SKM-1 treated with dmso at 0.1 percent for 144 hours (cell line): ENCODE data around the gene SPEF2.
"Not testable (repeated sequence)": the region's sequence is repeated elsewhere in the genome, so short reads cannot be mapped to it uniquely, and the experiment has no call there.

Experiments used
- DNase-seq: peaks from one replicate; lab custom pipeline; 2025; ENCODE audit not compliant: unreplicated experiment; lab: John Stamatoyannopoulos, UW

The SPEF2 gene

DNA sequence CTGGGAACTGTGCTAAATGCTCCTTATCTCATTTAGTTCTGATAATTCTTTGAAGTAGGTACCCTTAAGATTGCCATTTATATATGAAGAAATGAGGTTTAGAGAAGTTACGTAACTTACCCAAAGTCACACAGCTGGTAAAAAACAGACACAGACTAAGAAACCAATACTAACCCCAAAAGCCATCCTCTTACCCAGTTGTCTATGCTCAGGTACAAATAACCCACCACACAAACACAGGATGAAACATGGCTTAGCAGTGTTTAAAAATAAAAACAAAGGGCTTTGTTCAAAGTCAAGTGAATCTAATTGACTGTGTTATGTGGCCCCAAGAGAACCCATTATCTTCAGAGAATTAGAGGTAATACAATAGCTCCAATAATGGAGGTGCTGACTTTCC is 202.0 kb downstream of the SPEF2 start:
- no peak for DNase-seq

- DNase-seq = peak; percentile 61
Measured at GRCh38 chr5:35820735-35821134, 203.1 kb downstream of the SPEF2 start.

- DNase-seq = no peak
Measured at GRCh38 chr5:35821513-35821912, 203.8 kb downstream of the SPEF2 start.

DNA sequence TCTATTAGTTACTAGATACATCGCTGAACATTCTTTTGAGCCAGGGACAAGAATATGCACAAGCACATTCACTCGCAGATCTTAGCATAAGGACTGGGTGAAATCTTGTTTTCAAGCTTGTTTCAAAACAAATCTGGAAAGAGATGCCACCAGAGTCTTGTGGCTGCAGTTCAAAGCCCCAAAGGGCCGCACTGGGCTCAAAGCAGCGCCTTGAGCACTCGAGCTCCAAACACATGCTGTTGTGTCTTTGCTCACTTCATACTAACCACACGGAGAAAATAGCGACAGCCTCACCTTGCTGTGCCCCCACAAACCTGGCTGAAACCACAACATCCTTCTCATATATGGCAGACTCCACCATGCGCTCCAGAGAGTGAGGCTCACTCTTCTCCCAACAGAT is 204.8 kb downstream of the SPEF2 start:
- DNase-seq = no peak

DNA sequence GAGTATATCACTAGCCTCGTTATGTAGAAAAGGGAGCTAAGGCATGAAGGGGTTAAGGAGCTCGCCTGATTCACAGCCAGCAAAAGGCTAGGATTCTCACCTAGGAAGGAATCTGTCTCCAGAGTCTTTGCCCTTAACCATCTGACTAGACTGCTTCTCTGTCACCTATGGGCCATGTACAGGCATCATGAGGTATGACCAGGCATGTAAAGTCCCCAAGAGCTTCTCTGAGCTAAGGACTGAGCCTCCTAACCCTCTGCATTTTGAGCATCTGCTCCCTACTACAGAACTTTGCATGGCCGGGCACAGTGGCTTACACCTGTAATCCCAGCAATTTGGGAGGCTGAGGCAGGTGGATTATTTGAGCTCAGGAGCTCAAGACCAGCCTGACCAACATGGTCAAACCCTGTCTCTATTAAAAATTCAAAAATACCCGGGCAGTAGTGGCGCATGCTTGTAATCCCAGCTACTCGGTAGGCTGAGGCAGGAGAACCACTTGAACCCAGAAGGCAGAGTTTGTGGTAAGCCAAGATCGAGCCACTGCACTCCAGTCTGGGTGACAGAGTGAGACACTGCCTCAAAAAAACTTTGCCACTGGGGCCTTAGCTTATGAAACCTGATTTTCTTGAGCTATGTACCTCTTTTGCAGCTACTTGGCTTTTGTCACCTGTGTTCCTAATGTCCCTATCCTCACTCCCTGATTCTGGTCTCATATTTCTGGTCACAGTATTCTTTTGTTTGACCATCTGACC is 205.9 kb downstream of the SPEF2 start:
- DNase-seq = no peak

GRCh38 chr5:35826056-35826455 is 208.4 kb downstream of the SPEF2 start:
- no peak for DNase-seq

GRCh38 chr5:35826554-35826953 is 208.9 kb downstream of the SPEF2 start:
- DNase-seq = no peak

DNA sequence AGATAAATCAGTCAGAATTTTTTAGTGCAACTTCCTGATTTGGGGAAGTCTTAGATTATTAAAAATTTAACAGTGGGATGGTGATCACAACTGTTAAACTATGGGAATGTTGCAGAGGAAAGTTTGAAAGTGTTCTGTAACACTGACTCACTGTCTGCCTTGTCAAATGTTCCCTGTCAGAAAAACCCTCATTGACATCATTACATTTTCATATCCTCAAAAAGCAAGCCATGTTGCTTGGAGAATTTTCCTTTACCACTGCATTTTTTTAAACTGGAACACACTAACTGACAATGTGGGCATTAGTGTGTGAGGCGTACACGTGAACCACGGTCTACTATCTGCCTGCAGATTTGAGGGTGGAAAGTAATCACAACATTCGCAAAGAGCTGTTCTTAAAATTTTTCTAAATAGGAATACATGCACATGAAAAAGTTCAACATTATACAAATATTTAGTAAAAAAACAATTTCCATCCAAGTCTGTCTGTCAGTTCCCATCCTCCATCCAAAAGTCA is 210.5 kb downstream of the SPEF2 start:
- DNase-seq = no peak

DNA sequence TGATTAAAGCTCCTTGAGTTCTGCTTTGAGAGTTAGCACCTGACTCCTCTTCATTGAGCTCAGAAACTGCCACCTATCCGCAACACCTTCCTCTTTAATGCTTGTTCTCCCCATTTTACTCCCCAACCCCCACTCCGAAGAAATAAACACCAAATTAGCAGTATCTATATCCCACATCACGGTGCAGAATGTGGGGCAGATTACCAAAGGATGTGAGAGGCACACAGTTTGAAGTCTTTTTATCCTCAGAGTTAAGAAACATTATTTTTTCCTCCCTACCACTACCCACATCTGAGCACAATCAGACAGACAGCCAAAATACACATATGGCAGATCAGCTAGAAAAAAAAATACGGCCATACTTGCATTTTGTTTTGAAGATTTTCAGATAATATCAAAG is 212.9 kb downstream of the SPEF2 start:
- no peak for DNase-seq

DNA sequence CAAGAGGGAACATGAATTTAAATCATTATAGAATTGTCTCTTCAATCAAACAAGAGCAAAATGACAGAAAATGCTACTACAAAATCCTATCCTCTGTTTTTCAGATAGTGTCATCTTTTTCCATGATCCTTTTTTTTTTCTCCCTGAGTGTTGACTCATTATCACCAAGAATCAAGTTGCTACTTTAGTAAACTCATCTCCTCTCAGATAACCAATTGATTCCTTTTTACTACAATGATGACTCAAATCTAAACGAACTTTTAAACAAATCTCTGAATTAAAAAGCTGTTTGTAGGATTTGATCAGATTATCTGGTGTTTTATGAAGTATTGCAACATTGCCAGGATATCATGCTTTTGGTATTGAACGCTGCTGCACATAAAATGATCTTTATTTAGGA is 215.1 kb downstream of the SPEF2 start:
- DNase-seq = no peak

- no peak for DNase-seq
Measured at GRCh38 chr5:35833224-35833623, 215.6 kb downstream of the SPEF2 start.

DNA sequence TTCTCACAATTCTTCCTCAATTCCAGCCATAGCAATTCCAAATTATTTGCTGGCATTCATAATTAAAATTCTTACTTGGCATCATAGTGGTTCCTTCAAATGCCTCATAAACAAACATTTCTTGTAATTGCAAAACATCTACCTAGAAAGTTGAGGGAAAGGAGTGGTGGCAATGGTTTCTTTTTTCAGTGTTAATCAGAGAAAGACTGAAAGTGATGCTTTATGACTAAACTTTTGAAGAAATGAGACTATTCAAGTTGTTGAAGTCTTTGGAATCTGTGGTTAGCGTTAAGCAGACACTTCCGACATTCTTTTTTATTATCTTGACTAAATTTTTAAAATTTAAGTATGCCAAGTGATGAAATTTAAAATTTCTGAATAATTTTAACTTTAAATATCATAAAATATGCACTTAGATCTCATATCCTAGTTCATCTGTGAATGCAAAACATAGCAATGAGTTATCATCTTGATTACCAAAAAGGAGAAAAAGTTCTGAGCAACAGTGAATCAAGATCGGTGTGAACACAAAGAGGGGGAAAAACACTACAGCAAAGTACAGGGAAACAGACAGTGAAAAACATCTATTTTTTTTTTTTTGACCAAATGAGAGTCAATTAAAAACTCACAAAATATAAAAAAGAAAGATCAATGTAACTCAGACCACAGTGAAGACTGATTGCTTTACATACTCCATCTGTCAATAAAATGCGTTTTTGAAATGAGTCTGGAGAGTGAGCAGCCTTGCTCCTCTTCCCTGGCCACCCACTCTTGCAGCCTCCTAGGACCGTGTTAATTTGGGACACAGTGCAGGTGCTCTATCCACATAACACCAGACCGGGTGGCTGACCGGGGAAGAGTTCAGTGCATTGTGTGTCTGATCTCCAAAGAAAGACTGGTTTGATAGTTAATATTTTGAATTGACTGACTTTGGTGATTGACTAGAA is 218.4 kb downstream of the SPEF2 start:
- no peak for DNase-seq

DNA sequence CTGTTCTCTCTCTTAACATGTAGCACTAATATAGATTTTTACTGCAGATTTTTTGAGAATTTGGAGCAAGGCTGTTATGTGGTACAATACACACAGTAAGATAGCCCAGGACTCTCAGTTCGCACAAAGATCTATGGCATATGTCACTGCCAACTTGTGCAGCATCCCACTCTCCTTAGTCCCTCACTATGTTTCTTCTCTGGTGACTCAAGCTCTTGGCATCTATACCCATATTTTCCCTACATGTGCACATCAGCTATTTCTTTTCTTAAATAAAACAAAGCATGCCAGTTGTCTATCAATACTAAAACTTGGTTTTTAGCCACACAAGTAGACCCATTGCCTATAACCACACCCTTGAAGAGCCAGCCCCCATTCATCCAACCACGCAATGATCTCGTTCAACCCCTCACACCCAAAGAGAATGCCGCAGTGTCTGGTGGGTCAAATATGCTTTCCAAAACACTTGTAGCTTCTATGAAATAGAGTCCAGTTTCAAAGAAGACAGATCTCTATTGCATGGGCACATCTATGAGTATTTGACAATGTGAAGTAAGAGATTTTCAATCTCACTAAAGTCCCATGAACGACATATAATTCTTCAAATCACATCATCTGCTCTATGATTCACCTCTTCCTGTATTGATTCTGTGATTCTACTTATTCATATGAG is 220.8 kb downstream of the SPEF2 start:
- DNase-seq = no peak

GRCh38 chr5:35842856-35843255 is 225.2 kb downstream of the SPEF2 start:
- no peak for DNase-seq

- DNase-seq = not testable (repeated sequence)
Measured at GRCh38 chr5:35845508-35845907, 227.8 kb downstream of the SPEF2 start.

DNA sequence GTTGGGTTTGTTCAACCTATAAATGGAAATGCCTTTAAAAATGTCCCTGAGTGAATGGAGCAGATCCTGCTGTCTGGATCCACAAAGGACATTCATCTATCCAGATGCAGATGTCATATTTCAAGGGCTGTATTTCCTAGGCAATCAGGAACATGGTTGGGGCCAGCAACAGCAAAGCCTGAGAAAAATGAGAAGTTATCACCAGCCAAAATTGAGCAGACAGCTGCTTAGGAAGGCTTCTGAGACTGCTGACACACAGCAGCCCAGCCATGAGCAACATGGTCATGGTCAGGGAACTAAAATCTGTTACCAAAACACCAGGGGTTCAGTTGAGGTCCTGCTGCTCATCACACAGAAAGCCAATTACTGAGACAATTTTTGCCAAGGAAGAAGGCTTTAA is 229.8 kb downstream of the SPEF2 start:
- no peak for DNase-seq

DNA sequence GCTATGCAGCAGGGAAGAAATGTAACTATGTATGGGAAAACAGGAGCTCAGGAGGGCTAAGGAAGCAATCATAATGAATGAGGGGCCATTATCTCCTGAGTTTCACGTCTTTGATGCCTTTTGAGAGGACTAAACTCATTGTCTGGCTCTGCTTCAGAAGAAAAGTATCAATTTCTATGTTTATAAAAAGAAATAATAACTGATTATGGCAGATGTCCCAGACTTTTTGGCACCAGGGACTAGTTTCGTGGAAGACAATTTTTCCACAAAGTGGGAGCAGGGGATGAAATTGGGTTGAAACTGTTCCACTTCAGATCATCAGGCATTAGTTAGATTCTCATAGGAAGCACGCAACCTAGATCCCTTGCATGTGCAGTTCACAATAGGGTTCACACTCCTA is 230.3 kb downstream of the SPEF2 start:
- no peak for DNase-seq

GRCh38 chr5:35849860-35850259 is 232.2 kb downstream of the SPEF2 start:
- no peak for DNase-seq

GRCh38 chr5:35850967-35851680 is 233.5 kb downstream of the SPEF2 start:
- DNase-seq = no peak

DNA sequence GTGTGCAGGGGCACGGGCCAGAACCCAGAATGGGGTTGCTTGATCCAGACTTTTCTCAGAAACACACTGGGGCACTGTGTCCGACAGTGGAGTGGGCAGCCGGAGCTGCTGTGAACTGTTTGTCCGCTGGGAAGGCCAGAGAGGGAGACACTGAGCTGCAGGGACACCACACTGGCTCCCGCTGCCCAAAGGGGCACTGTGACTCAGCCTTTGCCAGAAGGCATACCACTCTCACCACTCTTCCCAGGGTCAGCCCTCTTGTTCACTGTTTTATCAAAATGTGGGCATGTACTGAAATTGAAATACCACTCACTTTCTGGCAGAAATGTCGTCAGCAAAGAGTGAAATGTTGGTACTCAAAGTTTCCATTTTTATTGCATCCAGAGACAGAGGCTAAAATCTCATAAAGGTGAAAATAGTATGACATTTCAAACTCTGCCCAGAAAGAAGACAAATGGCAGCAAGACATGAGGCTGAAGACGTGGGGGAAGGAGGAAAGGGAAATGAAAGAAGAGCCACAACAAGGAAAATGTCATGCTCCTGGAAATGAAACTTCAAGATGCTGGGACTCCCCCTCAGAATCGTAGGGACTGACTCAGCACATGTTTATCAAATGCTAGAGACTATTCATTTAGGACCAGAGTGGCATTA is 234.5 kb downstream of the SPEF2 start:
- no peak for DNase-seq
